Cardiac fibroblast (primary cell): ENCODE results near the gene SNX7.

Experiments used
- DNase-seq, 2 donors: peaks; one replicate each; pipeline versions ENCODE4 v3.0.0 to v3.0.0-alpha.2; 2010; ENCODE audit warnings: low read depth in 2 of 2
- H3K4me3 ChIP-seq, 2 donors: replicated peaks in 1 of 2; 1 replicate in 1 of 2; 2 replicates in 1 of 2; pipeline ENCODE4 v1.5.1; 2011; ENCODE audit warnings: low read depth in 2 of 2, low read length in 2 of 2, mild to moderate bottlenecking in 2 of 2, moderate library complexity in 1 of 2
- CTCF ChIP-seq: IDR thresholded peaks from one replicate; pipeline ENCODE4 v1.5.1; 2011; ENCODE audit warnings: low read depth, mild to moderate bottlenecking, low read length, inconsistent platforms

The SNX7 gene

DNA sequence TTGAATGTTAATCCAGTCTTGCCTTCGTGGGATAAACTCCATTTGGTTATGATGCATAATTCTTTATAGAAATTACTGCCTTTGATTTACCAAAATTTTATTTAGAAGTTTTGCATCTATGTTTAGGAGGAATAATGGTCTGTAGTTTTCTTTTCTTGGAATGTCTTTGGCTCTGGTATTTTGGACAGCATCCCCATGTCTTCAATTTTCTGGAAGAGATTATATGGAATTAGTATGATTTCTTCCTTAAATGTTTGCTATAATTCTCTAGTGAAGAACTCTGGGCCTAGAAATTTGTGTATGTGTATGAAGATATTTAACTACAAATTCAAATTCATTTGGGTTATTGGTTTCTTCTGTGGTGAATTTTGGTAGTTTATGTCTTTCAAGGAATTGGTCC is 92.7 kb downstream of the SNX7 start:
- no peak for TF ChIP-seq CTCF
- DNase-seq, result no peak
- H3K4me3 ChIP-seq, result no peak overlapping the region

- peak; percentile 1 to 11 for DNase-seq
- no peak for TF ChIP-seq CTCF
- no peak overlapping the region for H3K4me3 ChIP-seq
Measured at GRCh38 chr1:98761219-98761865, 99.8 kb downstream of the SNX7 start.

DNA sequence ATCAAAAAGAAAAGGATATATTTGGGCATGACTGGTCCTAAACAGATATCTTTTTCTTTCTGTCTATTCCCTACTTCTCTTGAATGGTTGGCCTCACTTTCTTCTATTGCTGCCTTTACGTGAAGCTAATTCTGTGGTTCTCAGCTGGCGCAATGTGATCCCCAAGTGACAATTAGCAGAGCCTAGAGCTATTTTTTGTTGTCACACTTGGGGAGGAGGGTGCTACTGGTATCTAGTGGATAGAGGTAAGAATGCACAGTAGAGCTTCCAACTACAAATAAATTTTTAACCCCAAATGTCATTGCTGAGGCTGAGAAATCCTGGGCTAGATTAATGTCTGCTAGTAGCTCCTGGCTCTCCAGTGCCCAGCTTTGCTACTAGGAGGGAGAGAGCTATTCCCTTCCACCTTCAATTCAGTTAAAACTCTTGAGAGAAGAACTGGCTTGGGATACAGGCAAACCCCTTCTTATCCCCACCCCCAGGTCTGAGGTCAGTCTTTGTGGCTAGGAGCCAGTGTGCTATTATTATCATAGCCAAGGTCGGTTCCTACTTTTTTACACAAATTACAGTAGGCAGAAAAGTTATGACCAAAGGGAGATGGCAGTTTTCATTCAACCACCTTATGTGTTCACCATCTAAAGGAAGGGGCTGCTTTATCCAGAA is 102.1 kb downstream of the SNX7 start:
- TF ChIP-seq CTCF, result no peak
- no peak overlapping the region for H3K4me3 ChIP-seq
- DNase-seq, result no peak

DNA sequence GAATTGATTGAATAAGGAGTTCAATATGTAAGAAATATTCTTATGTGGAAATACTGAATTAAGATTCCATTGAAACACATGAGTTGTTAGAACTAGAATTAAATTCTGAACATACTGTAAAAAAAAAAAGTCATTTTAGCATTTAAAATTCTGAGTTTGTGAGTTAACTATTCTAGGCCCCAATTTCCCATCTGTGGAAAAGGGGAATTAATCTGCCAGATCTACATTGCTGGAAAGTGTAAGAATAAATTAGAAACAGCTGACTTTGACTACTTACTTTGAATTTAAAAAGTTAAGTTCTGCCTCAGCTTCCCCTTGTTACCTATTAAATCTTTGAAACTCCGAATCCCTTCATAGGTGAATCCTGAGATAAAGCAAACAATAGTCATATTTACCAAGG is 103.0 kb downstream of the SNX7 start:
- DNase-seq, result no peak
- no peak for TF ChIP-seq CTCF
- H3K4me3 ChIP-seq, result no peak overlapping the region

DNA sequence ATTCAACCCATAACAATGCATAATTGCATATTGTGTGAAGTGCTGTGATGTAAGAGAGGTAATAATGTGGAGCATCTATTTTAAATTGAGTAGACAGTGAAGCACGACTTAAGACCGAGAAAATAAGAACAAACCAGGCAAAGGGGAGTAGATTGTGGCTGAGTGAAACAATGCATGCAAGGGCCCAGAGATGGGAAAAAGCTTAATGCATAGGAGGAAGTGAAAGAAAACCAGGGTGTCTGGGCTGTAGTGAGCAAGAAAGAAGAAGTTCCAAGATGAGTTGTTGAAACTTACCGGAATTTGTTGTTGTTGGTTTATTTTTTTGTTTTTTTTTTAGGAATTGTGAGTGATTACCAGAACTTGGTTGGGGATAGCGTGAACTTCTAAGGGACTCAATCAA is 104.7 kb downstream of the SNX7 start:
- DNase-seq, result no peak
- no peak for TF ChIP-seq CTCF
- H3K4me3 ChIP-seq, result no peak overlapping the region

- no peak for DNase-seq
- no peak for TF ChIP-seq CTCF
- no peak overlapping the region for H3K4me3 ChIP-seq
Measured at GRCh38 chr1:98769162-98769561, 107.6 kb downstream of the SNX7 start.

DNA sequence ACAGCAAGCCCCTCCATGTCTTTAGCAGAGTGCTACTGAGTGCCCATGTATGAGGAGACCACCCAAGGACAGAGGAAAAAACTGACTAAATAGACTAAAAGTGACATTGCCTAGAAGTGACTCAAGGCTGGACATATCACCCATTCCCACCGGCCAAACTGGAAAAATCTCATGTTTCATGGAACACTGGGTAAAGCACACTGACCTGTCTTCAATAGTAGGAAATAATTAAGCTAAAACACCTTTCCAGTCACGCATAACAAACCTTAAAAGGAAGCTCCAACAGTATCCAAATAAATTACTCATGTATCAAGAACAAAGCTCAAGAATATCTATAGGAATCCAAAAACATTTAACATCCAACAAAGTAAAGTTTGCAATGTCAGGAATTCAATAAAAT is 120.4 kb downstream of the SNX7 start:
- no peak overlapping the region for H3K4me3 ChIP-seq
- TF ChIP-seq CTCF, result no peak
- no peak for DNase-seq
